Dedifferentiated amniotic fluid mesenchymal stem cell (primary cell): Measurements from ENCODE around the gene MRM1.

Experiments
- DNase-seq: peaks from one replicate; pipeline ENCODE4 v3.0.0-alpha.2; 2016; ENCODE audit errors: extremely low spot score

Gene MRM1

GRCh38 chr17:36601303-36602029, at the start of gene MRM1:
Gene MRM1, plus strand, starts transcription at chr17:36601583. Its CDS starts 228 bp downstream, at chr17:36601811.
- peak; percentile 83 for DNase-seq

- no peak for DNase-seq
These were observed 47.9 kb upstream of the MRM1 start for GRCh38 chr17:36553459-36553858.

GRCh38 chr17:36566081-36566480, 35.3 kb upstream of the MRM1 start:
- no peak for DNase-seq

- DNase-seq, result no peak
These were observed 26.4 kb upstream of the MRM1 start for GRCh38 chr17:36575028-36575427.

- DNase-seq, result no peak
These were observed 24.6 kb upstream of the MRM1 start for GRCh38 chr17:36576793-36577192.

- DNase-seq, result no peak
These were observed 22.7 kb upstream of the MRM1 start for GRCh38 chr17:36578671-36579070.

GRCh38 chr17:36583787-36584186, 17.6 kb upstream of the MRM1 start:
- DNase-seq, result no peak

- no peak for DNase-seq
These were observed 15.2 kb upstream of the MRM1 start for GRCh38 chr17:36586138-36586537.

- DNase-seq, result no peak
These were observed 11.3 kb upstream of the MRM1 start for GRCh38 chr17:36590082-36590481.

- peak; percentile 26 for DNase-seq
These were observed 9.7 kb upstream of the MRM1 start, which contains the start of gene DHRS11 for GRCh38 chr17:36591434-36592315. Gene DHRS11, plus strand, starts transcription at chr17:36591879. Its CDS starts 131 bp downstream, at chr17:36592010.

- no peak for DNase-seq
These were observed 9.1 kb upstream of the MRM1 start for GRCh38 chr17:36592316-36592715.

GRCh38 chr17:36592716-36593321, 8.6 kb upstream of the MRM1 start:
- no peak for DNase-seq

GRCh38 chr17:36593656-36594316, 7.6 kb upstream of the MRM1 start:
- DNase-seq, result no peak

GRCh38 chr17:36594626-36595401, 6.6 kb upstream of the MRM1 start:
- DNase-seq, result no peak

GRCh38 chr17:36597226-36597625, 4.2 kb upstream of the MRM1 start:
- DNase-seq, result no peak

GRCh38 chr17:36597866-36598777, 3.3 kb upstream of the MRM1 start:
- no peak for DNase-seq

GRCh38 chr17:36598951-36599401, 2.4 kb upstream of the MRM1 start:
- no peak for DNase-seq

GRCh38 chr17:36599546-36600250, 1.7 kb upstream of the MRM1 start:
- no peak for DNase-seq

- no peak for DNase-seq
These were observed 918 bp upstream of the MRM1 start for GRCh38 chr17:36600465-36600864.
